Stimulated activated CD4-positive, alpha-beta T cell treated with anti-CD3 and anti-CD28 coated beads, Interleukin-15, amount 100 ng/mL, for 1 hour (primary cell): Measurements from ENCODE around the gene SRPX2.

Experiments used
- DNase-seq, 2 donors: peaks; one replicate each; pipeline ENCODE4 v3.0.0-alpha.2; 2020; ENCODE audit warnings: low read depth in 1 of 2, low spot score in 1 of 2

The SRPX2 gene

DNA sequence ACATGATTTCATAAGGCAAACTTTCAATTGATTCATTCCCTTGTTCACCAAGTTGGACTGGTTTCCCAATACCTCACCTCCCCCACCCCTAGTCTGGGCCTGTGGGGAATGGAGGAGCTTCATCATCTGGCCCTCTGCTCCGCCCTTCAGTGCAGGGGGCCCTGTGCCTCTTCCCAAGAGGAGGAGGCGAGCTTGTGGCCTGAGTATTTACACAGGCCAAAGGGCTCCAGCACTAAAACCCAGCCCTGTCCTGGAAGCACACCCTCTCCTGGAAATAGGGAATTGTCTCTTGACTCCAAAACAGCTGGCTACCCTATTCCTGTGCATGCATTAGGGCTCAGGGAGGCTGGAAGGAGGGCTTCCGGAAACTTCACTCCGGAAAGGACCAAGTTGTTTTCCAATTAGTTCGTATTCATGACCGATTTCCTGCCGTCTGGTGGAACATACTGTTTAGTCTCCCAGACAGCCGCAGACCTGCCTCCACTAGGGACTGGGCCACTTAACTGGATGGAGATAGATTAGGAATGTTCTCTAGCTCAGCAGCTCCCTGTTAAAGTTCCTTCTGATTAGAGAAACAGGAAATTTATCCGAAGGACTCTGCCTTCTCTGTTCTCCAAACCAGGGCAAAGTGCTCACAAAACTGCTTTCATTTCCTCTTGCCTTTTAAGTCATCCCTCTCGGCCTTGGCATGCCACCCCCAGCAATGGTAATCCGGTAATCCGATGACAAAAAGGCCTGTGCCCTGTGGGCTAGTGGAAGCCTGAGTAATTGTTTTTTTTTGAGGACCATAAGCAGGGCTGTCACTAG lies 5.8 kb downstream of the SRPX2 start:
- no peak for DNase-seq

DNA sequence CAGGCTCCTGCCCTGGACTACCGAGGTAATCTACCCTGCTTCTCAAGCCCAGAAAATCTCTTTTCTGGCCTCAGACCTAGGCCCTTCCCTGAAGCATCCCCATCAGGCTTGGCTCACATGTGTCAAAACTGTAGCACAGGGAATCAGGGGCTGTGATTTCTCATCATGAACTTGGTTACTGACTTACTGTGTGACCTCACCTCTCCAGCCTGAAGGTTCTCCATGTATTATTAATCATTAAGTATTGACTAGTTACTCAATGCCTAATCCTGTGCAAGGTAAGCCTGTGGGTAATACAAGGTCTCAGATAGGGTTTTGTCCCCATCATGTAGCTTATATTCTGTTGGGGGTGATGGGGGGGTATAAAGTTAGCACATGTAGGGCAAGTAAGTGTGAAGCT lies 6.8 kb downstream of the SRPX2 start:
- DNase-seq = no peak

DNA sequence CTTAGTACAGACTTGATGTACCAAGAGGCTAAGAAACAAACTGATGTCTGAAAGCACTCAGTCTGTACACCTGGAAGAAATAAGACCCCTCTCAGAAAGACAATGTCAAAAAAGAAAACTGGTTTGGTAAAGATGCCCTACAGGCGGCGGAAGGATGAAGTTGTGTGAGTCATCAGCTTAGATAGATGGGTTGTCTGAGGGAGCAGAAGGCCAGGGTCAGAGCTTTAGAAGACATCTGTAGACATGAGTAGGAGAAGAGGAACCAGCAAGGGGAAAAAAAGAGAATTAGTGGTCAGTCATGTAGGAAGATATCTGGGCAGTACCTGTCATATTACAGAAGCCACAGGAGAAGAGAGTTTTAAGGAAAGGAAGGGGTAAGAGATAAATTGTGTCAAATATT lies 8.3 kb downstream of the SRPX2 start:
- no peak for DNase-seq

DNA sequence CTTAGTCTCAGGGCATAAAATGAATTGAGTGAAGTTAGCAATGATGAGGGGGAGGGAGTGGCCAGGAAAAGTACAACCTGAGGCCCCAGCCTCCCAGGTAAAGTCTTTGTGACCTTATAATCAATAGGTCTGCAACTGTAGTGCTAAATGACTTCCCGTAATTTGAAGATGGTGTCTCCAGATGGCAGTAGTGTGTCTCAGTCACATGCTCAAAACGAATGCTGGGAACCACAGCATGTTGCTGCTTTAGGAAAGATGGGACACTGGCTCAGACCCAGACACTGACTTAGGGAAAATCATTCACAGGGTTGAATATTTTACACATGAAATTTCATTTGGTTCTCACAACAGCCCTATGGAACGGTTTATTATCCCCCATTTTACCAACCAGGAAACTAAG lies 10.3 kb downstream of the SRPX2 start:
- DNase-seq = no peak

DNA sequence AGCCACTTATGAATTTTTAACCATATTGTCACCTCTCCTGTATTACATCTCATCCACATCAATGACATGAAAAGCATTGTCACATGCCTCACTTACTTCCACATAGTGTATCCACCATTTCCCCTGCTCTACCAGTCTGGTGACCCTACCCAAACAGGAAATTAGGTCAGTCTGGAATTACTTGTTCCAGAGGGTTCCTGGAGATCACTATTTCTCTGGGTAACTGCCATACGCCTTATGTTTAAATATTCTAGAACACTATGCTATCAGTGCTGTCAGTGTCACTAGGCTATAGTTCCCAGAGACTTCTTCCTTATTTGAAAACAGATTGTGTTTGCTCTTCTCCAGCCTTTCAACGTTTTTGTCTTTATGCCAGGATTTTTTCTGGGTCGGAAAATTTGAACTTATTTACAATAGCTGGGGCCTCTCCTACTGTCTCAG lies 15.0 kb downstream of the SRPX2 start:
- DNase-seq = no peak

DNA sequence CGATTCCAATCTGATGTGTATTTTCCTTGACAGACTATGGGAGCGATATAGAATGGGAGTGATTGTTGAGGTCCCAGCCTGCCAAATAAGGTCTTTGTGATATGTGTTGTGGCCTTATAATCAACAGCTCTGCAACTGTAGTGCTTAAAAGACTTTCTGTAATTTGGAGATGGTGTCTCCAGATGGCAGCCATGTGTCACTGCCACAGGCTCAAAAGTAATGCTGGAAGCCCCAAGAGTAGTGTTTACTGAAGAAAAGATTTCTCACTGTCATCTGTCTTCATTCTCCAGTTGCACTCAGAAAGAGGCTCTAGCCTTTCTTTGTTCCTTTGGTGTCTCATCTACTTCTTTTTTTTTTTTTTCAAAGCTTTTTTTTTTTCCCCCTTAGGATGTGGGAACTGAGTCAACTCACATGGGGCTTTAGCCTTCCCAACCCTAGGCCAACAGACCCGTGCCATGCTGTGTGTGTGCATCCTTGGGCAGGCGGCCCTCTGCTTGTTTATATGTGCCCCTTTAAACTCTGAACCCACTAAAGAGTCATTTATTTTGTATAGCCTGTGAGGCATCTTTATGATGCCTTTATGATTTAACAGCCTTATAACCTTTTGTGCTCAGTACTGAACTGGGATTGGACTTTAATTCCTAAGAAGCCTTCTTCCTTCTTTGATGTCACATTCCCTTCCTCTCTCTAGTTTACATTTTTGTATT lies 15.6 kb downstream of the SRPX2 start:
- no peak for DNase-seq

DNA sequence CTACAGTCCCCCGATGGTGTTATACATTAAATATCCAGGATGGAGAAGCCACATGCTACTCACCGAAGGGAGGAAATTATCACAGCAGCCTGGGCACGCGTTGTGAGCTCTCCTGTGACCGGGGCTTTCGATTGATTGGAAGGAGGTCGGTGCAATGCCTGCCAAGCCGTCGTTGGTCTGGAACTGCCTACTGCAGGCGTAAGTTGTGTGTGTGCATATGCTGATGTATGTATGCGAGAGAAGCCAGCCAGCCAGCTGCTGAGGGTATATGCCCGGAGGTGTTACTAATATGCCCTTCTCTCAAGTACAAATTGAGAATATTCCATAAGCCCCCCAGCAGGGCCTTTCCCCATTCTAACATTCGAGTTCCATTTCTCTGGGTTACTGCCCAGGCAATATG lies 18.2 kb downstream of the SRPX2 start:
- DNase-seq = no peak

DNA sequence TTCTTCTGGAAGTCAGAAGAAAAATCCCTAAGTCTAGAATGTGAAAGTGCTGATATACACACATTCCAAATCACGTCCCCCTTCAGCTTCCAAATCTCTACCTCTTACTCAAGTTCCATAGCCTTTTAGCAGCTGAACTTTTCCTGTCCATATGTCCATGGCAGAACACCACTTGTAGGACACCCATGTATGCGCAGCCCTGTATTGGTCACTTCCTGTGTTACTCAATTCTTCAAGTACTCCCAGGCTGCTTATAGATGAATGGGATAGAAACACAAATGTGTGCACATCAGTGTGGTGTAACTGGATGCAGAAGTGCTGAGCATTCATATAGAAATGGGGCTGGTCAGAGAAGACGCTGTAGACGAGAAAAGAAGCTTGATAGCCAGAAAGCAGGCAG lies 18.8 kb downstream of the SRPX2 start:
- DNase-seq = no peak

DNA sequence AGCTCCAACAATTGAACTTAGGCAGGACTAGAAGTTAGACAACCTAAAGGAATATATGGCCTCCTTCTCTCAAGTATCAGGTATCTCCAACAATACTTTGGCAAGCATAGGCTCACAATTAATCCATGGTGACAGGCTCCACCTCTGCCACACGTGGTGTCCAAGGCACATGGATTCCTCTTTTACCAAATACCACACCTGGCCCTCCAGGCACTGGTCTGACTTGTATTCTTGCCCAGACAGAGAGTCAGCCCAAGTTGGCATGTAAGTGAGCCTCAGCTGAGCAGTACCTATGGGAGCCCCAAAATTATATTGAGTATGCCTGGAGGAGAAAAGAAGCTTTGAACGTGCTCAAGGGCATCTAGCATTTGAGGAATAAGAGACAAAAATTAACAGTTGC lies 19.6 kb downstream of the SRPX2 start:
- no peak for DNase-seq

DNA sequence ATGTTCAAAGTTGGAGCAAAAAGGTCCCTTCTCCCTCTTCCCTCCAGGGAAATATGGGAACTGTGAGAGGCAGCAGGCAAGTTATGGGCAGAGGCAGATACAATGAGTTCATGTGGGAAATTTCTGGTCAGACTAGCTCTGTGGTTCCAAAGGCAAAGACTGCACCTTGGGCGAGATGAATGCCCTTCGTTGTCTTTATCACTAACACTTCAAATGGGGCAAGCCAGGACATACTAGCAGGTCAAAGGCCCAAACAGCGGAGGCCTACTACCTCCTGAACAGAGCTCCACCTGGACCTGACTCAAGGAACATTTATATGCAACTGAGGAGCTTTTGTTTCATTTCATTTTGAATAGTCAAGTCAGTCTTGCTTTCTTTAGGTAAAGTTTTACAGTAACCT lies 29.0 kb downstream of the SRPX2 start:
- DNase-seq = no peak

DNA sequence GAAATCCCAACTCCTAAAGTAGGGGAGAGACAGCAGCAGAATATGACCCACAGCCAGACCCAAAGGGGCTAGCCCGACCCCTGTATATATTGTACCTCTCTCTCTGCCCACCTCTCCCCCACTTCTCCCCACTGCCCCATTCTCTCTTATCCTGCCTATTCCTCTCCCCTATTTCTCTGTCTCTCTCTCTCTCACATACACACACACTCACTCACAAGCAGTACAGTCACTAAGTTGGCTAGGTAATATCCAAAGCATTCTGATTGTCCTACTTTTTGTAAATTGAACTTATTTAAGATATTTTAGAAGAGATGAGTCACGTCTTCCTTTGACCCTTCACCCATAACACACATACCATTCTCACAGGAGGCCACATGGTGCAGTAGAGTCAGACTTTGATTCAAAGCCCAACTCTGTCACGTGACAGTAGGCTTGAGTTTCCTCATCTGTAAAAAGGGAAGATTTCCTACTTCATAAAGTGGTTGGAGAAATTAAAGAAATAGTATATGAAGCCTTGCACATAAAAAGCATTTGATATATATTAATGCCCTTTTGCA lies 29.5 kb downstream of the SRPX2 start:
- no peak for DNase-seq

DNA sequence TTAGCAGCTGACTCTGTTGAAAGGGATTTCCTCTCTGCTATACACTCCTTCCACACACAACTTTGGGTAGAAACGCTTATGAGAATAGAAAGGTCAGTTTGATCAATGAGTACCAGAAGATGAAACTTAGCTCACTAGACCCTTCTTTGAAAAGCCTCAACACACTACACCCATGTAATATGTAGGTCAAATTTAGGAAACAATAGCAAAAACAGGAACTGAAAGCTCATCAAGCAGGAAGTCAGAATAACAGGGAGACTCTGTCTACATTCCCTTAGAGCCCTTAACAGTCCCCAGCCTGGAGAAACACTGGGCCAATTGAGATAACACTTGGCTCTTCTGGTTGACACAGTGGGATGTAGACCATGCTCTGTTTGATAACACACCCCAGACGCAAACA lies 30.7 kb downstream of the SRPX2 start:
- DNase-seq = no peak

DNA sequence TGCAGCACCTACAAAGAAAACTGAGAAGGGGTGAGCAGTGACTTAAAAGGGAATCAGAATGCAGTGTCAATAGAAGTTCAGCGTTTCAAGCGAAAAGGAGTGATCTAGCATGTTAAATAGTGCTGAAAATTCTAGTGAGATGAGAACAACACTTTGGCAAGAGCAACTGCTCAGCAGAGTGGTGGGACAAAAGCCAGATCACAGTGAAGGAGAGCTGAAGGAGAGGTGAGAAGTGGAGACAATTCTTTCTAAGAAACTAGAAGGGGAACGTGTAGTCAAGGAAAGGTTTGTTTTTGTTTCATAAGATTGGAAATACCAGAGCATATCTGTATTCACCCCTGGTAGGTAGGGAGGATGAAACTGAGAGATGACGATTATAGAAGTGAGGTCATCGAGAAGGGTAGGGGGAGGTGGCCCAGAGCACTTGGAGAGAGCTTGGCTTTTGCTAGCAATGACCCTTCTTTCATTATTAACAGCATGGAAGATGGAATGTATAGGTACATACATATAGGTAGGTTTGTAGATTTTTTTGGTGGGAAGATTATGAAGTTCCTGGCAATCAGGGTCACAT lies 33.7 kb downstream of the SRPX2 start:
- DNase-seq = no peak

DNA sequence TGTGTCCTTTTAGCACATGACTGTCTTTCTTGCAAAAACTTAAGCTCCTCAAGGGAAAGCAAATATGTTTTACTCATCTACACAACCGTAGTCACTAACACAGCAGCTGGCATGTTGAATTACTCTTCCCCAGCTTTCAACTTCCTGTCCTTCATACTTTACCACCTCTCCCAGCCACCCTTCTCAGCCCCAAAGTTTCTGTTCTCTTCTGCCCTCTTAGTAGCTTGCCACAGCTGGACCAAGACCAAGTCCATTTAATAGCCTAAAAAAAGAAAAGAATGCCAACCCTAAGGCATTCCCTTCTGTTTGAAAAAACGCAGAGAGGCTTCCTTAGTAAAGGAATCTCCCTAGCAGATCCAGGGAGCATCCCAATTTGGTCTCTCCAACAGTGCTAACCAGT lies 36.8 kb downstream of the SRPX2 start:
- DNase-seq = no peak

DNA sequence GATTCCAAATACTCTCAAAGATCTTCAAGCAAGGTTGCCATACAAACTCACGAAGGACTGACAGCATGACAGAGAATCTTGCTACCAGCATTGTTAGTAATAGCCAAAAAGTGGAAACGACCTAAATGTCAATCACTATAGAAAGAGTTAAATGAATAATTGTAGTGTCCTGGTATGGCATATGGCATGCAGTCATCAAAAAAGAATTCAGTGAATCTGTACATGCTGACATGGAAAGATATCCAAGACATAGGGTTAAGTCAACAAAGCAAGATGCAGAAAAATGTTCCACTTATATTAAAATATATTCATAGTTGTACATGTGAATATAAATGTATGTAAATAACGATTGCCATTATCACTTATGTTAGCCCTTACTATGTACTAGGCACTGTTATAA lies 37.6 kb downstream of the SRPX2 start:
- DNase-seq = no peak

DNA sequence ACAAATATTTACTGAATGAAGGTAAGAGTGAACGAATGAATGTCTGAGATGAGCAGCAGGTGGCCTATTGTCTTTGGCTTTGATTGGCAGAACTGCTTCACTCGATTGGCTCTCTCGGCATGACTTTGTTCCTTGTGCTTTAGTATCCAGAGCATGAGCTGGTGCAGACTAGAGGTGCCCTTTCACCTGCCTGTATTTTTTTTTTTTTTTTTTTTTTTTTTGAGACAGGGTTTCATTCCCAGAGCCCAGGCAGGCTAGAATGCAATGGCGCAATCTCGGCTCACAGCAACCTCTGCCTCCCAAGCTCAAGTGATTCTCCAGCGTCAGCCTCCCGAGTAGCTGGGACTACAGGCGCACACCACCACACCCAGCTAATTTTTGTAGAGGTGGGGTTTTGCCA lies 38.9 kb downstream of the SRPX2 start:
- DNase-seq = no peak

DNA sequence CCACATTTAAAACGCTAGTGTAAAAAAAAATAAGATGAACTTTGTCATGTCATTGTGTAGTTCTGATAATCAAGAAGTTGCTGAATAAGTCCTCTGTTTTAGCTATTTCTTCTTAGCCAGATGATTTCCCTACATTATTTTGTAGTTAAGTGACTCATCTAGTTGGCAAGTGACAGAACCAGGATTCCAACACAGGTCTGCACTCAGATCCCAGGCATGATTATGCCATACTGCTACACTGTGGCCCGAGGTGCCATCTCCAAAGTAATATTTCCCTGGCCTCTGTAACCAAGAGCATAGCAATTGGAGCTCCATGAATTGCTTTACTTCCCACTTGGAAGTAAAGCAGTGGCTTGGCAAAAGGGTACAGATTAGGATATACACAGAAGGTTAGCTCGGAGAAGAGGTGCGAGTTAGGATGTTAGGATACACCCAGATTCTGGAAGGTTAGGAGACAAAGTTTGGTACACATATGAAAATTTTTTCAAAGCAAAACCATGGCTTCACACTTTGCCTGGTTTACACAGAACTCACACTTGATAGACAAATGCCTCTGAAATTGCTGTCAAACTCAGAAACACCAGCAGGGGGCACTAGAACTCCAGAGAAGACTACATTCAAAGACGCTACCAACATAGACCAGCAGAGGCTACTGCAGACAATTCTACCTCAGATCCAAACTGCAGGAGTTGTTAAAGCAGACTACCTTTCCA lies 41.4 kb downstream of the SRPX2 start:
- DNase-seq = peak in 1 of 2 donors; percentile 20

DNA sequence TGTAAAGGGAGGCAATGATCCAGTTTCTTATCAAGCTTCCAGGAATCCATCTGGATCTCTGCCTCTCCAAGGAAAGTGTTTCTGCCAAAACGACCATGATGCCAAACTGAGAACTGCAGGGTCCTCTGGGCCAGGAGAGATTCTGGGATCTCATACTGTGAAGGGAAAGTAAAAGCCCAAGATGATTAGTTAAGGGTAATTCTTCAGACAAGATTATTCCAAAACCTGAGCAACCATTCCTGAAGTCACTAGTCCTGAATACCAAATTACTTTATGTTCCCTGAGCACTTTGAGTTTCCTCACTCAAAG lies 42.0 kb downstream of the SRPX2 start:
- DNase-seq = no peak

DNA sequence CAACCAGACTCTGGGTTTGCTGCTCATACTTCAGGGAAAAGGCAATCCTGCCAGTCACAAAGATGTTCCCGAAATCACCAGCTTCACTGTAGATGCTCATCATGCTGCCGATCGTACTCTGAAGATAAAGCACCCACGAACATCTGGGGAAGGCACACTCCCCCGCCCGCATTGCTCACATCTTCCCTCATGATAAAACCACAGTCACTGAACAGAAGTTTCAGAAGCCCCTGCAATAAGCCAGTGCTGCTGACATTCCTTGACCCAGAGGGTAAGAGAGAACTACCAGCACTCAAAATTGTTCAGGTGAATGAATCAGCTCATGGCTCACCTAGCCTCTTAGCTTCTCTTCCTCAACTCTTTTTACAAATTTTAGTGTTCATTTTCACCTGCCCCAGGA lies 43.1 kb downstream of the SRPX2 start:
- no peak for DNase-seq

DNA sequence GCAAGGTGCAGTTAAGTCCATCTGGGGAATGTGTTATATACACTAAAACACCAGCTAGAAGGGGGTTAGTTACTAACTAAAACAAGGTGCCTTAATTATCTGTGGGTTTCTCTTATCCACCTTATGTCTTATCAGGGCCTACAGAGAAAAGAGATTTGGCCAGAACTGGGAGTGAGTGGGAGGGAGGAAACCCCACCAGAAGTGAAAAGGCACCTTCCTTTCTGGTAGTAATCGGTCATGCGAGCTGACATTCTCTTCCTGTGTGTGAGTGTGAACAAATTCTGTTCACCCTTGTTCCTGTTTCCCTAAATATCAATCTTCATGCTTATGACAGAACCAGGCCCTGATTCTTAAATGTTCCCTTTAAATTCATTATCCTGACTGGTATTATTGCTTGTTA lies 43.5 kb downstream of the SRPX2 start:
- DNase-seq = no peak

DNA sequence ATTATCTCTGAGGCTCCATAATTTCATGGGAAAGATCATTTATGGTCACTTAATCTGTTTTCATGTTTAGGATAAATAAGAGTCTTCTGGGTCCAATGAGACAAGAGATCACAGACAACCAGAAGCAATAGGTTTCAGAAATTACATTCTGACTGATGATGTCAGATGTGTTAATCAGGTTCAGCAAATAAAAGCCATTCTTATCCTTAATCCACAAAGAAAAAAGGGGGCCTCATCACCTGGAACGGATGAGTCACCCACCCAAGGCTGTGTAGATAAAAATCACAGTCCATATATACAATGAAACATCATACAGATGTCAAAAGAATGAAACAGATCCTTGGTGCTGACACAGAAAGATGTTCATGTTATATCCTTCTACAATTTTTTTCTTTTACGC lies 51.3 kb downstream of the SRPX2 start:
- no peak for DNase-seq

DNA sequence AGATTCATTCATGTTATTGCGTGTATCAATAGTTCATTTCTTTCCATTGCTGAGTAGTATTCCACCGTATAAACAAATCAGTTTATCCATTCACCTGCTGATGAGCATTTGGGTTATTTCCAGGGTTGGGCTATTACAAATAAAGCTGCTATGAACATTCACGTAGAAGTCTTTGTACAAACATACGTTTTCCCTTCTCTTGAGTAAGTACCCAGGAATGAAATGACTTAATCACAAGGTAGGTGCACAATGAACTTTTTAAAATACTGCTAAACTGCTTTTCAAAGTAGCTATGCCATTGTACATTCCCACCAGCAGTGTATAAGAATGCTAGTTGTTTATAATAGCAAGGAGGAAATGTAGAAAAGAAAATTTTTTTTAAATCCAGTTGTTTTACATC lies 52.0 kb downstream of the SRPX2 start:
- DNase-seq = no peak
